Activated CD4-positive, alpha-beta T cell treated with anti-CD3 and anti-CD28 coated beads, Interleukin-2, amount 50 U/mL, for 16 hours (primary cell): ENCODE measurements around the gene KIZ.
"Not testable (repeated sequence)": the region's sequence is repeated elsewhere in the genome, so short reads cannot be mapped to it uniquely, and the experiment has no call there.

Experiments
- DNase-seq: peaks from one replicate; pipeline ENCODE4 v3.0.0-alpha.2; 2020

The KIZ gene

DNA sequence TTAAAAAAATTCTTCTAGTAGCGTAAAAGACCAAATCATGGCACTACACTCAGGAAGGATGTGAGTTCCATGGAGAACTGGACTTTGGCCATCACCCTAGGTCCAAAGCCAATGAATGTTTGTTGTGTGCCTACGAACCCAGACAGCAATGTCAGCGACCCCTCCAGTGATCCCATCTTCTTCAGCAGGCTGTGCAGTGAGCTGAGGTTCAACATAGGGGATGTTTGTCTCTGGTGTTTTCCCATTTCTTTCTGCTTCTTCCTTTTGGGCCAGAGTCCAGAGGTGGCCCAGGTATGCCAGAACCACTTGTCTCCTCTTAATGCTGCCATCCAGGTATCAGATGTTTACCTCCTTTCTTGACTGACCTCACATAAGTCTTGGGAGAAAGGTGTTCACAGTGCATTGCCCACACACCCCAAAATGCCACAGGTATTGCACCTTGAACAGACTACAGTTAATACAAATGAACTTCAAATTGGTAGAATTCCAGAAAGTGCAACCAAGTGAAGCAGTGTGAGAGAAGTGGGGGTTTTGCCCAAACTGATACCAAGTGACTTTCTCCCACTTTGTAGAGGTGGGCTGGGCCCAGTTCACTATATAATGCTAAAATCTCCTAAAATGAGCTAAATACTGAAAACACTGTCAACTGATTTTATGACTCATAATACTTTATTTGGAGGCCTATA lies 14.1 kb downstream of the KIZ start:
- DNase-seq = no peak

DNA sequence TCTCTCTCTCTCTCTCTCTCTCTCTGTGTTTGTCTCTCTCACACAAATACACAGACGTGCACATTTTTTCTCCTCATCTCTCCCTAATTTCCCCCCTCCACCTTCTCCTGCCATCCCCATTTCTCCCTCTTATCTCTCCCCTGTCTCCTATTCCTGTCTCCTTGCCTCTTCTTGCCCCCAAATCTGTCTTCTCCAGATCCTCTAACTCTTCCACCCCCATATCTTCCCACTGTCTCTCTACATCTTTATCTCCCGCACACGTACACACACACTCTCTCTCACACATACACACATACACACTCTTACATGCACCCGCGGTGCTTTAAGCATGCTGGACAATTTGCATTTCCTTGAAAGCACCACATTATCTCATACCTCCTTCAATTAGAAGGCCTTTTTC lies 15.9 kb downstream of the KIZ start:
- DNase-seq = no peak

DNA sequence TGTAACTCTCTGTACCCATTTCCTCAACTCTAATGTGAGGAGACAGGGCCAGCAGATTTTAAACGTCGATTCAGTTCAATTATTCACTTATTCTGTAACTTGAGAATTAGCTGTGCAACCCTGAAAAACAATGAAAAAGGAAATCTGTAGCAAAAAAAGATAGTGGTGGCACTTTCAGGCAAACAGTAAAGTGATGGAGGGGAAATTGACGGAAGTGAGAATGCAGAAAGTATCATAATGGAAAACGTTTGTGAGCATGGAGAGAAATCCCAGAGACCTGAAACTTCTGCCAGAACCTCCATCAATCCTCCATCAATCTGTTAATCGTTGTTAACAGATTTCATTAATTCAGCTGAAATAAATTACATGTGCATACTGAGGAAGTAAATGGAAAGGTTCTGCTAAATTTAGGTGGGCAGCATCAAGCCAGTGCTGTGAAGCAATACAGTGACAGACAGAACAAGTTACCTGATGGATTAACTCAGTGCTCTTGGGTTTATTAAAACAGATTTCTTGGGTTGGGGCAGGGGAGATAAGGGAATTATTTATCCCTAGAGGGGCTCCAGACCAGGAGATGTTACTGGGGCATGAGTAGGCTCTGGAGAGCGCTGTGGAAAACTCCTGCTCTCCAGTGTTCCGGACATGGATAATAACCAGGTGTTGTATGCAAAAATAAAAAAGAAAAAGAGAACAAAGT lies 17.5 kb downstream of the KIZ start:
- DNase-seq = no peak

DNA sequence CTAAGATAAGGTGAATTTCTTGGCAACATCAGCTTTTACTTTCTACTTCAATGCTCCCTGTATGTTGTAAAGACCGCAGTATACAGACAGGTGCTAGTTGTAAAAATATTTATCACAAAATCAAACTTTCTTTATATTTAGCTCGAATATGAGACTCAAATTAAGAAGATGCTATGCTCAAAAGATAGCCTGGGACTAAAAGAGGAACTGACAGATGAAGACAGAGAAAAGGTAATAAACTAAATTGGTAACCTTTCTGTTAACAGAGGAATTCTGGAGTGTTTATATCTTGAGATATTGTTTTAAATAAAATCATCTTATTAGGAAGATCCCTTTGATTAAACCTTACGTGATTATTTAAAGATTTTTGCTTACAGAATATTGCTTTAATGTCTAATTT lies 19.5 kb downstream of the KIZ start:
- no peak for DNase-seq

DNA sequence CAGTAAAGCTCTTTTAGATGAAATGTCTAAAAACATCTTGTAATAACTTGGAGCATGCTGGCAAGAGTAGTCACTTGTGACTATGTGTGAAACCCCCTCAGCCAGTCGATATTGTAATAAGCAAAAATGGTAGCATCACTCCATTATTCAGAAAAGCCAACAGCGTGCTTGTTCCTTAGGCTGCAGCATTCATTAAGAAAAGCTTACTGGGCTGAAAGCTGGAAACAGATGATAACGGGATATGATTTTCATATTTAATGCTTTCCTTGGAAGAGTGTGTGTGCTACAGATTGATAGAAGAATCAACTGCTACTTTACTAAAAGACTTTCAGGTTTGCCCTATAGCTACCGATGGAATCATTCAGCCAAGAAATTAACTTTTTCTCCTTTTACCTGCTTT lies 20.3 kb downstream of the KIZ start:
- DNase-seq = no peak

DNA sequence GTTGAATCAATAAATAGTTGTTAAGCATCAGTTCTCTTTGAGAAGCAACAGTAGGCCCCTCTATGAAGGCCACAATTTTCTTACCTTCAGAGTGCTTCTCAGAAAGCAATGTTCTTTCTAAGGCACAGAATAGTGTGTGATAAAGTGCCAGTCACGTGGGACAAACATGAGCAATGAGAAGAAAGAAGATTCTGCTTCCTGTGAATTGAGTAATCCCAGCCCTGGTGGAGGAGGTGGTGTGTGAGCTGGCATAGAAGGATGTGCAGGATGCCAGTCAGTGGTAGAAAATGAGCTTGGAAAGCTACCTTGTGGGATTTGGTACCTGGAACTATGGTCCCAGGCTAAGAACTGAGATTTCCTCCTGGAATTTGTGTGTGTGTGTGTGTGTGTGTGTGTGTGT lies 21.7 kb downstream of the KIZ start:
- peak; percentile 23 for DNase-seq

DNA sequence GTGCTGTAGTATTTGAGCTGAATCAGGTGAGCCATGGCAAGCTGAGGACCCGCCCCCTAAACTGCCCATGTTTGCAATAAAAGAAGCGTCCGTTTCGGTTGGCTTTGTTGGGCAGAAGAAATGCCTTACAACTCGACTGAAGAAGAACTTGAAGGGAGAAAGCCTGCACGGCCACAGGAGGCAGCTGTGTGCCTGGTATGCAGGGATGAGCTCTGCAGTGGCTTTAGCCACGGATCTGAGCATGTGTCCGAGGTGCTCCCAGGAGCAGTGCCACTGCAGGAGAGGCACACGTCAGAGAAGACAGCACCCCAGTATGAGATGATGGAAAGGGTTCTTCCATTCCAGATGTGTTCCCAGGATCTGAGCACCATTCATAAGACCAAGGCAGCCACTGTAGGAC lies 23.5 kb downstream of the KIZ start:
- no peak for DNase-seq

DNA sequence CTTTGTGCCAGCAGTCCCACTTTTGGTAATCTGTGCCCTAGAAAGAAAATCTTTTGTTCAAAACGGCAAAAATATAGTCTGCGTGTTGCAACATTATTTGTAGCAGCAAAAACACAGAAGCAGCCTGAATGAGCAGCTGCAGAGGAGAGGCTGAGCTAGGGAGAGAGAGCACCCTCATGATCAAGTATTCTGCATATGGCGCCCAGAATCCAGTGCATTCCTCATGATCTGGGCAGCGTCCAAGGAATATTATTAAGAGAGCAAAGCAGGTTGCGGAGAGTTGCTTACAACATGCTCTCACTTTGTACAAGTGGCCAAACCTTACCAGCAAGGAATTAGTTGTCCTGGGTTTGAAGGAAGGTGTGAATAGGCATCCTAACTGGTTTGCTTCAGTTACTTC lies 25.9 kb downstream of the KIZ start:
- DNase-seq = no peak

DNA sequence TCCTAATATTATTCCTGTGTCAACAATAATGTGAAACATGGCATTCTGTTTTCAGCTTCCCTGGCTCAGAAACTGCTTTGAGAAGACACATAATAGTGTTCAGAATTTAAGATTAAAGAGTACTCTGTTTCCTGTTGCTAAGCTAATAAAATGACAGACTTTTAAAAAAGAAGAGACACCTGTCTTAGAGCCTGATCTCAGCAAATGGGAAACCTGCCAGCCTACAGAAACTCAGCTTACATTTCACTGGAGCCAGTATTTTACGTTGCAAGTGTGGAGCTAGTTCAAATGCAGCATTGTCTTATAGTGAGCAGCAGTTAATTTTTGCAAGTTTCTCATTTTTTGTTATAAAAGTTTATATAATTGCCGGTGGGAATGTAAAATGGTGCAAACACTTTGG lies 28.8 kb downstream of the KIZ start:
- DNase-seq = no peak

DNA sequence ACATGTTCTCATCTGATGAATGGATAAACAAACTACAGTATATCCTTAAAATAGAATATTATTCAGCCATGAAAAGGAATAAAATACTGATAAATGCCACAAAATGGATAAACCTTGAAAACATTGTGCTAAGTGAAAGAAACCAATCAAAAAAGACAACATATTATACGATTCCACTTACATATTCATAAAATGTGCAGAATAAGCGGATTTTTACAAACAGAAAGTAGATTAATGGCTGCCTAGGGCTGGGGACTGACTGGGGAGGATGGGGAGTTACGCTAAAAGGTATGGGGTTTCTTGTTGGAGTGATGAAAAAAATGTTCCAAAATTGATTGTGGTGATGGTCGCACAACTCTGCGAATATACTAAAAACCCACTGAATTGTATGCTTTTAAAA lies 29.4 kb downstream of the KIZ start:
- DNase-seq = no peak

DNA sequence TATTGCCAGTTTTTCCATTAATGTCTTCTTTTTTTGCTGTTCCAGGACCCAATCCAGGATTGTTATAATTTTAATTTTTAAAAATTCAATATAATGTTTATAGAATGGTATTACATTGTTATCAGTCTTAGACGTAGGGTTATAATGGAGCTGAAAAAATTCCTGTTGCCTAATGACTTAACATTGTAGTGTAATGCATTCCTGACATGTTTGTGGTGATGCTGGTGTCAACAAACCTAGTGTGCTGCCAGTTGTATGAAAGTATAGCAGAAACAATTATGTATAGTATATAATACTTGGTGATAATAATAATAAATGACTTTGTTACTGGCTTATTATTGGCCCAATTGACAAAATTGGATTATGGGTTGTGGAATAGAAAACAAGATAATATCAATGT lies 30.4 kb downstream of the KIZ start:
- no peak for DNase-seq

DNA sequence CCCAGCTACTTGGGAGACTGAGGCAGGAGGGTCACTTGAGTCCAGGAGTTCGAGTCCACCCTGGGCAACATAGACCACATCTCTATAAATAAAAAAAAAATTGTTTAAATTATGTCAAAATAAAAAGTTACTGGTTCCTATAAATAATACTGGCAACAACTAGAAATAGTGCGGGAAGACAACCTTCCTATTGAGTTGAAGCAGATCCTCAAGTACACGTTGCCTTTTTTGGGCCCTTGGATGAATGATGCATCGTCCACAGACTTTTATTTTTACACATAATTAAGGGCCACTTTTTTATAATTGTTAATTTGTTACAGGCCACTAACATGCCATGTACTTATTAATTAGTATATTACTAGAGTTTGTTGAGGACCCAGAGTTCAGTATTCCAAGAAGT lies 31.1 kb downstream of the KIZ start:
- no peak for DNase-seq

DNA sequence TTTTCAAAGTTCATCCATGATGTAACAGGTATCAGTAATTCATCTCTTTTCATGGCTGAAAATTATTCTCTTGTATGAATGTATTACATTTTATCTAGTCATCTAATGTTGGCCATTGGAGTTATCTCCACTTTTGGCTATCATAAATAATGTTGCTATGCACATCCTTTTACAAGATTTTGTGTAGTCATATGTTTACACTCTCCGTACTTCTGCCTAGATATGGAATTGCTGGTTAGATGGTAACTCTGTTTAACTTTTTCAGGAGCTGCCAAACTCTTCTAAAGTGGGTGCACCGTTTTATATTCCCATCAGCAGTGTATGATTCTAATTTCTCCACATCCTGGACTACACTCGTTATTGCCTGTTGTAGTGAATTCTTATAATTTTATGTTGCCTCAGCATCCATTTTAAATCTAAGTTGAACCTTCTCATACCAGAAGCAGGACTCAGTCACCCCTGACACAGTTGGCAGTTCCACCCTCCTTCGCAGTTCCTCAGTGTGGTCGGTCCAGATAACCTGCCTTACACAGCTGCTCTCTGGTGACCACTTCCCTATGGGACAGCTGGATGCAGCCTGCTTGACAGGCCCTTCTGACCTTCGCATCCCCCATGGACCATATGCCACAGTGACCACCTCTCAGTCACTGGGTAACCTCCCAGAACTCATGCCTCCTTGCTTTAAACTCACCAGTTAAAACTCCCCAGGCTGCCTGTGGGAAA lies 33.9 kb downstream of the KIZ start:
- DNase-seq = no peak

DNA sequence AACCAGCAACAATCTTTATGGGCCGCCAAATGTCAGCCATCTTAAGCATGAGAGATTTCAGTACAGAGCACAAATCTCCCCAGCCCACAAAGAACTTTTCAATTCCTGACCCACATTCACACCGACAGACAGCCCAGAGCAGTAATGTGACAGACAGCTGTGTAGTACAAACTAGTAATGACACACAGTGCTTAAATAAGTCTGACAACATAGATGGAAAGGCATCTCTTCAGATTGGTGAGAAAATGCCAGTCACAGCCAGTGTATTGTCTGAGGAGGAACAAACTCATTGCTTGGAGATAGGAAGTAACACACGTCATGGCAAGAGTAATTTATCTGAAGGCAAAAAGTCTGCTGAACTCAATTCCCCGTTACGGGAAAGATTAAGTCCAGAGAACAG lies 36.0 kb downstream of the KIZ start:
- no peak for DNase-seq

DNA sequence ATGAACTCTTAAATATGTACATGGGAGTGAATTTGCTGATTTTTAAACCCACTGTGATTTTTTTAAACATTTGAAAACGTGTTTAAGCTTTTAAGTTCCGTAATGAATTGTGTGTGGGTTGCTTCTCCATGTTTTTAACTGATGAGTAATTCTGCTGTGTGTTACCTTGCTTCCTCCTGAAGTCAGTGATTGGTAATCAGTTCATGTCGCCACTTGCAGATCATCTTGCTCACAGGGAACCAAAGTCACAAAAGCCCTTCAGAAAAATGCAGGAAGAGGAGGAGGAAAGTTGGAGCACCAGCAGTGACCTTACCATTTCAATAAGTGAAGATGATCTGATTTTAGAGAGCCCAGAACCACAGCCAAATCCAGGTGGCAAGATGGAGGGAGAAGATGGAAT lies 36.7 kb downstream of the KIZ start:
- no peak for DNase-seq

DNA sequence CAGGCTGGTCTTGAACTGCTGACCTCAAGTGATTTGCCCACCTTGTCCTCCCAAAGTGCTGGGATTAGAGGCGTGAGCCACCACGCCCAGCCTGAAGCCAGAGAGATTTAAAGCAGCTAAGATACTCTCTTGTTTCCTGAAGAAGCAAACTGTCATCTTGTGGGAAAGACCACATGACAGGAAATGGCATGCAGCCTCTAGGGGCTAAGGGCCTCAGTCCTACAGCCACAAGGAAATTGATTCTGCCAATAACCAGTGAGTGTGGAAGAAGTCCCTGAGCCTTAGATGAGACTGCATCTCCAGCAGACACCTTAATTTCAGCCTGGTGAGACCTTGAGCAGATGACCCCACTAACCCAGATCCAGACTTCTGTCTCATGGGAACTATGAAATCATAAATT lies 40.9 kb downstream of the KIZ start:
- peak; percentile 55 for DNase-seq

DNA sequence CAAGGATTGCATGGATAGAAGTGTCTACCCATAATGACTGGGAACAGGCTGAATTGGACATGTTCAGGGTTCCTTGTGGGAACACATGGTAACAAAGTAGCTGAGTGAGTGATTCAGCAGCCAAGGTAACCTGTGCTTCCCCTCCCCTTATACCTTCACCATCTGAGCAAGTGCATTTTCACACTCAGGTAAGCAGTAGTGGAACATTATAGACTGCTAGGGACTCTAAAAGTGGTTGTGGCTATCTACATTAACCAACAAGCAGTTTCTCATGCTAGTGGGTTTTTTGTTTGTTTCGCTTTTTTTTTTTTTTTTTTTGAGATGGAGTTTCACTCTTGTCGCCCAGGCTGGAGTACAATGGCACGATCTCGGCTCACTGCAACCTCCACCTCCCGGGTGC lies 41.4 kb downstream of the KIZ start:
- no peak for DNase-seq

DNA sequence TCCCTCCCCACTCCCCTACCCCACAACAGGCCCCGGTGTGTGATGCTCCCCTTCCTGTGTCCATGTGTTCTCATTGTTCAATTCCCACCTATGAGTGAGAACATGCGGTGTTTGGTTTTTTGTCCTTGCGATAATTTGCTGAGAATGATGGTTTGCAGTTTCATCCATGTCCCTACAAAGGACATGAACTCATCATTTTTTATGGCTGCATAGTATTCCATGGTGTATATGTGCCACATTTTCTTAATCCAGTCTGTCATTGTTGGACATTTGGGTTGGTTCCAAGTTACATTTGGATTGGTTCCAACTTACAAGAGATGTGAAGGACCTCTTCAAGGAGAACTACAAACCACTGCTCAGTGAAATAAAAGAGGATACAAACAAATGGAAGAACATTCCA lies 42.2 kb downstream of the KIZ start:
- not testable (repeated sequence) for DNase-seq

DNA sequence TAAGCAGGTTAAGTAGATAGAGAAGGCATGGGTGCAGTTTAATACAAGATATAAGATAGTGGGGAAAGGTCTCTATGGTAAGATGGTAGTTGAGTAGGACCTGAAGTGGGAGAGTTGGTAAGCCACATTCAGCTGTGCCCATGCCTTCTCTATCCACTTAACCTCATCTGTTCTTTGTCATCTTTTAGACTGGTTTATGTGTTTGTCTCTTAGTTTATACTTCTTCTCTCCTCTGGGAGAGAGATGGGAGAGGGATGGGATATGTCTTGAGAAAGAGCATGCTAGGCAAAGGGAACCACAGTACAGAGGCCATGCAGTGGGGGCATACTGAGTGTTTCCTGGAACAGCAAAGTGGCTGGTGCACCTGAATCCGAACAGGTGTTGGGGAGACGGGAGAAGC lies 46.7 kb downstream of the KIZ start:
- DNase-seq = no peak

DNA sequence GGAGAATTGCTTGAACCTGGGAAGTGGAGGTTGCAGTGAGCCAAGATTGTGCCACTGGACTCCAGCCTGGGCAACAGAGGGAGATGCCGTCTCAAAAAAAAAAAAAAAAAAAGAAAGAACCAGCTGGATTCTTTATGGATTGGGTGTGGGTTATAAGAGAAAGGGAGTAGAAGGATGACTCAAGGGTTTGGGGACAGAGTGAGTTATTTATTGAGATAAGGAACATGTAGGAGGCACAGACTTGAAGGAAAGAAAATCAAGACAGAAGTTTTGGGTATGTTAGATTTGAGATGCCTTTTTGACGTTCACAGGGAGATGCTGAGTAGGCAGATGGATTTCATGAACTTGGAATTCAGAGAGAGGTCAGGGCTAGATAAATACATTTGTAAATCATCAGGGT lies 47.6 kb downstream of the KIZ start:
- no peak for DNase-seq

DNA sequence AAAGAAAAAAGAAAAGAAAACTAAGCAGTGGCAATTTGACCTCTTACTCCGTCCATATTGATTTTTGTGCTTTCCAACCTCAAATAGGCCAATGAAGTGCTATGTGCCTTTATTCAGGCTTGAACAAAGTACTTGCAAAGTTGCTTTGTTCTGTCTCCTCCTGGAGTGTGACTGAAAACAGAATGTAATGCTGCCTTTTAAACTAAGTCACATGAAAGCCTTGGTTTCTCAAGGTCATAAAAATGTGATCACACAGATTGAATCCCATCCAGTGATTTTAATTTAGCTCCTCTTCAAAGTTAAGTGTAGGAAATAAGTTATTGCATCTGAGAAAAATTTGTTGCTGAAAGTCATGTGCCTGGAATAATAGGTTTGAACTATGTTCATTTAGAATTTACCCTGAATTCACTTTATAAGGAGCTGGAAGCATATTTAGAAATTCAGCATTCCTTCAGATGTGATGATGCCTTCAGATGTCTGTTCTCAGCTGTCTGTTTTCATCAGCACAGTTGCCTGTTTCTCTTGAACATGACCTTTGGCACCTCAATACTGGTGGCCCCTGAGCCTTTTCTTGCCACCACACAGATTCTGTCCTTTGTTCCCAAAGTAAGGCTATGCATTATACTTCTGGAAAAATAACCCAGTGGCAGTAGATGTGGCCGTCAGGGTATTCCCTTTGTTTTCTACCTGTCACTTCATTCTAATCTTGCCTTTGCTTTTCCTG lies 48.8 kb downstream of the KIZ start:
- DNase-seq = no peak

DNA sequence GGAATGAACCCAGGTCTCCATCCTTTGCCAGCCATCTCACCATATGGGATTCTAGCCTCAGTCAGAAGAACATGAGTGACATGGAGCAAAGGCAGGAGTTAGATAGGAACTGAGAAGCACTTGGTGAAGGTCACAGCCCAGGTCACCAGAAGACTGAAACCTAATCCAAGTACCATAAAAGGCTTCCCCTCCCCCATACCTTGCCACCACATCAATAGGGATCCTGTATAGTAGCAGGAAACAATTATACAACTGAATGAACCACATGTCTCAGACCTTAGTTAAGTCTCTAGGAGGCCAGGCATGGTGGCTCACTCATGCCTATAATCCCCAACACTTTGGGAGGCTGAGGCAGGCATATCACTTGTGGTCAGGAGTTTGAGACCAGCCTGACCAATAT lies 49.6 kb downstream of the KIZ start:
- DNase-seq = no peak

DNA sequence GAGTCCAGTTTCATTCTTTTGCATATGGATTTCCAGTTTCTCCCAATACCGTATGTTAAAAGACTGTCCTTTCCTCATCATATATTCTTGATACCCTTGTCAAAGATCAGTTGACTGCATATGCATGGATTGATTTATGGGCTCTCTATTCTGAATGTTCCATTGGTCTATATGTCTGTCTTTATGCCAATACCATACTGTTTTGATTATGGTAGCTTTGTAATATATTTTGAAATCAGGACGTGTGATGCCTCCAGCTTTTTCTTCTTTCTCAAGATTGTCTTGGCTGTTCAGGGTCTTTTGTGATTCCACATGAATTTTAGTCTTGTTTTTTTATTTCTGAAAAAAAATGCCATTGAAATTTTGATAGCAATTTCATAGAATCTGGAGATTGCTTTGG lies 51.9 kb downstream of the KIZ start:
- DNase-seq = no peak

DNA sequence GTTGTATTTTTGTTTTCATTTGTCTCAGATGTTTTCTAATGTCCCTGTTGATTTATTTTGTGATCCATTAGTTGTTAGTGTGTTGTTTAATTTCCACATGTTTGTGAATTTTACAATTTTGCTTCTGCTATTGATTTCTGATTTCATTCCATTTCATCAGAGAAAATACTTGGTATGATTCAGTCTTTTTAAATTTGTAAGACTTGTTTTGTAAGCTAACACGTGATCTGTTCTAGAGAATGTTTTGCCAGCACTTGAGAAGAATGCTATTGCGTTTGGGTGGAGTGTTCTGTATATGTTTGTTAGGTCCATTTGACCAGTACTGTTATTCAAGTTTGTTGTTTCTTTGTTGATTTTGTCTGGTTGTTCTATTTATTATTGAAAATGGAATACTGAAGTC lies 53.9 kb downstream of the KIZ start:
- DNase-seq = no peak
